Mucosa of descending colon (tissue), 3 donors: ENCODE results near the gene CDKN2B-AS1. TPM values are rescaled to one million over a fixed set of nuclear protein-coding genes. Genes with fewer than 3 reads are reported as not detected.

Experiments used
- ATAC-seq: fragments of 200-7000 bp; cut with Tn5 transposase; one replicate; pipeline ENCODE4 v1.9.1; 2020; ENCODE audit warnings: mild to moderate bottlenecking, moderate library complexity
- DNase-seq, 3 donors: peaks; one replicate each; pipeline ENCODE4 v3.0.0-alpha.2; 2020
- H3K36me3 ChIP-seq: fragments of 200-600 bp; one replicate; pipeline ENCODE4 v1.8.0; 2021; ENCODE audit warnings: low read depth, mild to moderate bottlenecking
- H3K4me1 ChIP-seq: fragments of 200-600 bp; one replicate; pipeline ENCODE4 v1.8.0; 2021; ENCODE audit warnings: low read depth, mild to moderate bottlenecking
- H3K4me3 ChIP-seq: fragments of 200-600 bp; one replicate; pipeline ENCODE4 v1.8.0; 2021; ENCODE audit warnings: mild to moderate bottlenecking
- H3K9me3 ChIP-seq: fragments of 200-600 bp; one replicate; pipeline ENCODE4 v1.8.0; 2021; ENCODE audit warnings: mild to moderate bottlenecking
- intact Hi-C, 2 donors: fragments of 100-400 bp; cut with DNase I in 1 of 2; cut with micrococcal nuclease in 1 of 2; formaldehyde crosslinking; loops; one replicate each; pipeline versions ENCODE4 v1.11.0 to v1.11.1; 2022; cut with DNase I, micrococcal nuclease
- total RNA-seq, 3 donors: library from RNA; stranded (reverse); fragmentation: NEBNext Ultra II Directional in 2 of 3; extraction: Animal tissue kit (Norgen Biotek cat#: 25700) in 2 of 3; gene quantifications; one replicate each; pipeline versions ENCODE4 v1.2.1 to v1.2.4, GENCODE V29; 2021 to 2023
- TF ChIP-seq, protein P1 (sequence below): fragments of 200-600 bp; IDR thresholded peaks from one replicate; pipeline ENCODE4 v1.8.0; 2022; ENCODE audit warnings: antibody characterized with exemption, mild to moderate bottlenecking
- donor health status: DM: no; HTN: no; CAD: no; lungs with moderate emphysema.
- donor health status: DM: no; HTN: no; CAD: no.
- donor health status: DM: no; HTN: yes; CAD: no.

The CDKN2B-AS1 gene
- total RNA-seq, 3 donors from 2014 or later = 48.3 to 134 (median 78.7) TPM

DNA sequence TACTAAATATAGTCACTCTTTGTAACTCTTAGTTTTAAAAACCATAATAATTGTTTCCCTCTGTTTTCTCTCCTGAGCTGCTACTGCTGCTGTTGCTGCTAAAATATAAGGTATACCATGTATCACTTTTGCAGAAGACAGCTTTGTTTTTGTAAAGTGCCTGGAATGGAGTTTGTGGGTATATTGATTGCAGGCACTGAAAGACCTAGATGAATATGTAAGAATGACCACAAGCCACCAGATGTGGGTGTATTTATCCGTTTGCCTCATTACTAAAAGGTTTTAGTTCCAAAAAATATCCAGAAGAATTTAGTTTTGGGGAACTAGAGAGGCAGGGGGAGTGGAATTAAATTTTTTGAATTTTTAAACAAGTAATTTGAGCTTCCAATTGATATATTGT lies 165.6 kb downstream of the CDKN2B-AS1 start:
- TF ChIP-seq, protein P1, sequence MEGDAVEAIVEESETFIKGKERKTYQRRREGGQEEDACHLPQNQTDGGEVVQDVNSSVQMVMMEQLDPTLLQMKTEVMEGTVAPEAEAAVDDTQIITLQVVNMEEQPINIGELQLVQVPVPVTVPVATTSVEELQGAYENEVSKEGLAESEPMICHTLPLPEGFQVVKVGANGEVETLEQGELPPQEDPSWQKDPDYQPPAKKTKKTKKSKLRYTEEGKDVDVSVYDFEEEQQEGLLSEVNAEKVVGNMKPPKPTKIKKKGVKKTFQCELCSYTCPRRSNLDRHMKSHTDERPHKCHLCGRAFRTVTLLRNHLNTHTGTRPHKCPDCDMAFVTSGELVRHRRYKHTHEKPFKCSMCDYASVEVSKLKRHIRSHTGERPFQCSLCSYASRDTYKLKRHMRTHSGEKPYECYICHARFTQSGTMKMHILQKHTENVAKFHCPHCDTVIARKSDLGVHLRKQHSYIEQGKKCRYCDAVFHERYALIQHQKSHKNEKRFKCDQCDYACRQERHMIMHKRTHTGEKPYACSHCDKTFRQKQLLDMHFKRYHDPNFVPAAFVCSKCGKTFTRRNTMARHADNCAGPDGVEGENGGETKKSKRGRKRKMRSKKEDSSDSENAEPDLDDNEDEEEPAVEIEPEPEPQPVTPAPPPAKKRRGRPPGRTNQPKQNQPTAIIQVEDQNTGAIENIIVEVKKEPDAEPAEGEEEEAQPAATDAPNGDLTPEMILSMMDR = no peak
- no peak overlapping the region for H3K4me3 ChIP-seq
- ATAC-seq = no peak

DNA sequence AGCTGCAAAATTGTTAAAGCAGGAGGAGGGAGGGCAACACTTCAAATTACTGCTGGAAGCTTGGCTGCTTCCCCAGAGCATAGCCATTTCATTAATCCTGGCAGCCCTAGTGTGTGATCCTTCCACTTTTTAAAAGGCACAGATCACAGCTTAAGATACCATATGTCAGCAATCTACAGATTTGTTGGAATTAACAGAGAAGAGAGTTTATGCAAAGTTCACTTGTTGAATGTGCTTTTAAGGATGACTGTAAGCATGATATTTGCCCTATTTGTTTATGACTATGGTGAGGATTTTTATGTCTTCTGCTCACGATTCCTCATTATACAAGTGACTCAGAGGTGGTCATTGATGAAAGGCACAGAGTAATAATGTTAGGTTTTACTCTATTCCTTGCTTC lies 170.6 kb downstream of the CDKN2B-AS1 start:
- H3K4me1 ChIP-seq = no peaks in the 10 kb centered on the region
- no peak for ATAC-seq
- intact Hi-C loops = no loop called here
- H3K36me3 ChIP-seq = no peaks in the 10 kb centered on the region
- H3K4me3 ChIP-seq = no peak overlapping the region
- DNase-seq = no peak
- H3K9me3 ChIP-seq = no peaks in the 10 kb centered on the region
- TF ChIP-seq, protein P1 = no peak

More for the DNA sequence above, 165.6 kb downstream of the CDKN2B-AS1 start:
- intact Hi-C loops = no loop called here
- Histone ChIP-seq H3K36me3 (no peaks in the 10 kb centered on the region), H3K9me3 (no peaks in the 10 kb centered on the region), H3K4me1 (peaks cover 6% of the 10 kb centered on the region)
- DNase-seq = no peak

DNA sequence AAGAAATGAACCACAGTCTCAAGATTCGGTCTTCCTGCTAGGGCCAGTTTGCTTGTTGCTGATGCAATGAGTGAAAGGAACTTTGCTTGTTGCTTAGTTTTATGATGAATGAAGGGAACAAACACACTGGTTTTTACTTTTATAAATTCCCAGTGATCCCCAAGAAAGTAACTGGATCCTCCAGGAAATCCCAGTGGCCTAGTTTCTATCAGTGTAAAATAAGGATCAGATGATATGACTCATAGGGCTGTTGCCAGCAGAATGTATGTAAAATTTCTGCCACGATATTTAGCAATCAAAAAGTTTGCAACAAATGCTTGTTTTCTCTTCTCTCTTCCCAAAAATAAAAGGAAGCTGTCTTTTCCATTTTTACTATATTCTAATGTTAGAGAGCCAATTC lies 174.7 kb downstream of the CDKN2B-AS1 start:
- intact Hi-C loops = no loop called here
- no peak overlapping the region for H3K4me3 ChIP-seq
- H3K4me1 ChIP-seq = no peaks in the 10 kb centered on the region
- no peaks in the 10 kb centered on the region for H3K36me3 ChIP-seq
- TF ChIP-seq, protein P1 = no peak
- ATAC-seq (no peak), DNase-seq (no peak)
- H3K9me3 ChIP-seq = no peaks in the 10 kb centered on the region

DNA sequence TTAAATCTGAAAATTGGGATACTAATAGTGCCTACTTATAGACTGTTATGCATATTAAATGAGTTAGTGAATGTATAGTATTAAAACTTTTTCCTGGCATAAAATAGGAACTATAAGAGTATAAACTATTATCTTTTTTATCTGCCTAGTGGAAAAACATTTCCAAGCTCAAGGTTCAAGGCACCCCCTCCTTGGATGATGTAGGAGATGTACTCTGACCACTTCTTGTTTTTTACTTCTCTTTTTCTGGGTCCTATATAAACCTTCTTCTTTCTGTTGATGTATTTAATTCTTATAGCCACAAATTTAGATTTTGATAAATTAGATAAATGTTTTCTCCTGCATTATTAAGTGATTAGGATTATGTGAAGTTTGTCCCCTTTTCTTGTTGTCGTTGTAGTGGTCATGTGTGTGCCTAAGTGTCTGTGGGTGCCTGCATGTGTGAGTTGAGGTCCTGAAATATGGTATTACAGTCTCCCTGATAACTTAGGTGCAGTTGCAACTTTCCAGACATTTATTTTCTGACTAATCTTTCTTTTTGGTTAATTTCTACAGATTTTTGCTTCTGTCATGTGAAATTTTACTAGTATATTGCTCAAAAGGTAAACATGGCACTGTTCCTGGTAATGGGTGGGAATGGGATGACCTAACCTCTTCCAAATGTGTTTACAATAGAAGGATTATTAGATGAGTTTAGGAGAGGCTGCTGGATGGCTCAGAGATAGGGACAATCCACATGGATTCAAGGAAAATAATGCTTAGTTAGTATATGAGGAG lies 175.3 kb downstream of the CDKN2B-AS1 start:
- H3K9me3 ChIP-seq = no peaks in the 10 kb centered on the region
- no peaks in the 10 kb centered on the region for H3K4me1 ChIP-seq
- ATAC-seq = peak; percentile 41
- TF ChIP-seq, protein P1 = no peak
- no peaks in the 10 kb centered on the region for H3K36me3 ChIP-seq
- H3K4me3 ChIP-seq = no peak overlapping the region
- no peak for DNase-seq
- intact Hi-C loops = no loop called here

Other genes starting within 250 kb of the CDKN2B-AS1 start
- 10 to 100 TPM; 28.6 to 42.7 (median 32.4) TPM for gene MTAP, start 192.2 kb upstream of the CDKN2B-AS1 start, total RNA-seq
- 1 to 10 TPM; 1.0 to 3.6 (median 1.2) TPM for gene CDKN2A, start 399 bp upstream of the CDKN2B-AS1 start, total RNA-seq
- 100 to 1,000 TPM in 2 of 3 donors, 10 to 100 TPM in 1; 64.8 to 192 (median 119) TPM for gene CDKN2B, start 14.5 kb downstream of the CDKN2B-AS1 start, total RNA-seq